D721Med (cell line): ENCODE results near the gene RAD1.

Experiments
- DNase-seq: peaks from one replicate; pipeline ENCODE4 v3.0.0; 2011; ENCODE audit warnings: low spot score; ENCODE audit not compliant: insufficient read length
- FAIRE-seq: peaks from 2 replicates; lab custom pipeline; 2011; peaks lifted over from hg19 to GRCh38; lab: Jason Lieb, UNC
- CTCF ChIP-seq: IDR thresholded peaks from 2 replicates; pipeline ENCODE4 v1.5.1; 2012; ENCODE audit warnings: mild to moderate bottlenecking, control low read depth; ENCODE audit not compliant: insufficient read depth; ENCODE audit errors: missing control alignments

The RAD1 gene

GRCh38 chr5:34916518-34916917 is 1.2 kb upstream of the RAD1 start:
- DNase-seq (no peak), FAIRE-seq (no peak)
- TF ChIP-seq CTCF: no peak

- no peak for DNase-seq
- TF ChIP-seq CTCF: no peak
- no peak for FAIRE-seq
These were observed 520 bp upstream of the RAD1 start for GRCh38 chr5:34915856-34916192.

GRCh38 chr5:34914671-34915138 is 599 bp downstream of the RAD1 start:
- no peak for DNase-seq
- no peak for TF ChIP-seq CTCF
- FAIRE-seq: no peak

- TF ChIP-seq CTCF: no peak
- FAIRE-seq (no peak), DNase-seq (no peak)
These were observed 2.2 kb downstream of the RAD1 start for GRCh38 chr5:34913072-34913471.

- FAIRE-seq (no peak), DNase-seq (no peak)
- TF ChIP-seq CTCF: peak; percentile 37
These were observed 9.7 kb downstream of the RAD1 start for GRCh38 chr5:34905564-34905963.

GRCh38 chr5:34903260-34903659 is 12.0 kb downstream of the RAD1 start:
- DNase-seq (no peak), FAIRE-seq (no peak)
- TF ChIP-seq CTCF: no peak

- FAIRE-seq (no peak), DNase-seq (no peak)
- TF ChIP-seq CTCF: no peak
These were observed 14.7 kb downstream of the RAD1 start for GRCh38 chr5:34900652-34901051.
